Epidermal melanocyte (primary cell): ENCODE measurements around the gene SHOX.
"Not testable (repeated sequence)": the region's sequence is repeated elsewhere in the genome, so short reads cannot be mapped to it uniquely, and the experiment has no call there.

Experiments used
- DNase-seq: peaks from one replicate; pipeline ENCODE4 v3.0.0; 2011; ENCODE audit warnings: low spot score; ENCODE audit not compliant: insufficient read length

Gene SHOX

DNA sequence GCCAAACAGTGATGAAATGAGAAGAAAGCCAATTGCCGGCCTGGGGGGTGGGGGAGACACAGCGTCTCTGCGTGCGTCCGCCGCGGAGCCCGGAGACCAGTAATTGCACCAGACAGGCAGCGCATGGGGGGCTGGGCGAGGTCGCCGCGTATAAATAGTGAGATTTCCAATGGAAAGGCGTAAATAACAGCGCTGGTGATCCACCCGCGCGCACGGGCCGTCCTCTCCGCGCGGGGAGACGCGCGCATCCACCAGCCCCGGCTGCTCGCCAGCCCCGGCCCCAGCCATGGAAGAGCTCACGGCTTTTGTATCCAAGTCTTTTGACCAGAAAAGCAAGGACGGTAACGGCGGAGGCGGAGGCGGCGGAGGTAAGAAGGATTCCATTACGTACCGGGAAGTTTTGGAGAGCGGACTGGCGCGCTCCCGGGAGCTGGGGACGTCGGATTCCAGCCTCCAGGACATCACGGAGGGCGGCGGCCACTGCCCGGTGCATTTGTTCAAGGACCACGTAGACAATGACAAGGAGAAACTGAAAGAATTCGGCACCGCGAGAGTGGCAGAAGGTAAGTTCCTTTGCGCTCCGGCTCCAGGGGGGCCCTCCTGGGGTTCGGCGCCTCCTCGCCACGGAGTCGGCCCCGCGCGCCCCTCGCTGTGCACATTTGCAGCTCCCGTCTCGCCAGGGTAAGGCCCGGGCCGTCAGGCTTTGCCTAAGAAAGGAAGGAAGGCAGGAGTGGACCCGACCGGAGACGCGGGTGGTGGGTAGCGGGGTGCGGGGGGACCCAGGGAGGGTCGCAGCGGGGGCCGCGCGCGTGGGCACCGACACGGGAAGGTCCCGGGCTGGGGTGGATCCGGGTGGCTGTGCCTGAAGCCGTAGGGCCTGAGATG lies at the start of gene SHOX:
Gene SHOX, plus strand, starts transcription at position 180 of the 885 bp plus-strand sequence. Its CDS starts 107 bp downstream, at position 287.
- no peak for DNase-seq

DNA sequence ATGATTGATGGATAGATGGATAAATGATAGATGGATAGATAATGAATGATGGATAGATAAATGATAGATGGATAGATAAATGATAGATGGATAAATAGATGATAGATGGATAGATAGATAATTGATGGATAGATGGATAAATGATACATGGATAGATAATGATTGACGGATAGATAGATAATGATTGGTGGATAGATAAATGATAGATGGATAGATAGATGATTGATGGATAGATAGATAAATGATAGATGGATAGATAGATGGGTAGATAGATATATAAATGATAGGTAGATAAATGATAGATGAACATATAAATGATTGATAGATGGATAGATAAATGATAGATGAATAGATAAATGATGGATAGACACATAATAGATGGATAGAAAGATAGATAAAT lies 49.5 kb upstream of the SHOX start:
- DNase-seq, result no peak

- DNase-seq, result no peak
These were observed 48.8 kb upstream of the SHOX start for GRCh38 chrX:581720-582298.

GRCh38 chrX:584572-584971 lies 46.0 kb upstream of the SHOX start:
- no peak for DNase-seq

GRCh38 chrX:585115-585808 lies 45.3 kb upstream of the SHOX start:
- DNase-seq, result no peak

DNA sequence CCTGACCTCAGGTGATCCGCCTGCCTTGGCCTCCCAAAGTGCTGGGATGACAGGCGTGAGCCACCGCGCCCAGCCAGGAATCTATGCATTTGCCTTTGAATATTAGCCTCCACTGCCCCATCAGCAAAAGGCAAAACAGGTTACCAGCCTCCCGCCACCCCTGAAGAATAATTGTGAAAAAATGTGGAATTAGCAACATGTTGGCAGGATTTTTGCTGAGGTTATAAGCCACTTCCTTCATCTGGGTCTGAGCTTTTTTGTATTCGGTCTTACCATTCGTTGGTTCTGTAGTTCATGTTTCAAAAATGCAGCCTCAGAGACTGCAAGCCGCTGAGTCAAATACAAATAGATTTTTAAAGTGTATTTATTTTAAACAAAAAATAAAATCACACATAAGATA lies 44.2 kb upstream of the SHOX start:
- DNase-seq, result no peak

DNA sequence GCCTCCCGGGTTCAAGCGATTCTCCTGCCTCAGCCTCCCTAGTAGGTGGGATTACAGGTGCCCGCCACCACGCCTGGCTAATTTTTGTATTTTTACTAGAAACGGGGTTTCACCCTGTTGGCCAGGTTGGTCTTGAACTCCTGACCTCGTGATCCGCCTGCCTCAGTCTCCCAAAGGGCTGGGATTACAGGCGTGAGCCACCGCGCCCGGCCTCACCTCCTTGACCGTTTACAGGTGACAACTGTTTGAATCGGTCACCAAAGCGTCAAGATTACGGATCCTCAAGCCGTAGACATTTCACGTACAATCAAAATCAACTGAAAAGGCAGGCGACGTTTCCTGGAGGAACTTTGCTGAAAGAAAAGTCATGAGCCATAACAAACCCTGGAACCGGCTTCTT lies 41.3 kb upstream of the SHOX start:
- DNase-seq, result not testable (repeated sequence)

- DNase-seq, result no peak
These were observed 39.7 kb upstream of the SHOX start for GRCh38 chrX:590693-591404.

- no peak for DNase-seq
These were observed 30.5 kb upstream of the SHOX start for GRCh38 chrX:599837-600715.

- not testable (repeated sequence) for DNase-seq
These were observed 27.6 kb upstream of the SHOX start for GRCh38 chrX:603029-603428.

- DNase-seq, result not testable (repeated sequence)
These were observed 26.0 kb upstream of the SHOX start for GRCh38 chrX:604616-605015.

DNA sequence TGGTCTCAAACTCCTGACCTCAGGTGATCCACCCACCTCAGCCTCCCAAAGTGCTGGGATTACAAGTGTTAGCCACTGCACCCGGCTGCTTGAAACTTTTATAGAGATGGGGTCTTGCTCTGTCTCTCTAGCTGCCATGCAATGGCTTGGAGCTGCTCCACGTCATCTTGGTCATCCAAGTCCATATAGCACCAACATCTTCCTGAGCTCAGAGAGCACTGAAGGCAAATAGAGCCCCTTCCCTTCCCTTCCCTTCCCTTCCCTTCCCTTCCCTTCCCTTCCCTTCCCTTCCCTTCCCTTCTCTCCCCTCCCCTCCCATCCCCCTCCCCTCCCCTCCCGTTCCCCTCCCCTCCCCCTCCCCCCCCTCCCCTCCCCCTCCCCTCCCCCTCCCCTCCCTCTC lies 22.5 kb upstream of the SHOX start:
- not testable (repeated sequence) for DNase-seq

DNA sequence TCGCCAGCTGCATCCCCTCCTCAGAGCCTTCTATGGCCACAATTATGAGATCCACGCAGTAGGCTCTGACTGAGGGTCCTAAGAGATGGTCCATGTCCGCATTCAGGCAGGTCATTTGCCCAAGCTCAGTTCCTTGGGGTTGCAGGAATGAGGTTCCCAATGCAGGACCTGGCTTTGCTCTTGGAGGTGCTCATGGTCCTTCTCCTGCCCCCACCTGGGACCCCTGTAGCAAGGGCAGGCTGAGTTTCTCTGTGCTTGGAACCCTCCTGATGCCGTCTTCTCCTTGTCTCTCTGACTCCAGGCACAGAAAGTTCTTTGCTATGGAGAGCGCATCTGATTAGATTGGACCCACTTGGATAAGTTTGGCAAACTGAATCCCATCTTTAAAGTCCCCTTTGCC lies 16.5 kb upstream of the SHOX start:
- no peak for DNase-seq

GRCh38 chrX:617401-617800 lies 13.2 kb upstream of the SHOX start:
- no peak for DNase-seq

DNA sequence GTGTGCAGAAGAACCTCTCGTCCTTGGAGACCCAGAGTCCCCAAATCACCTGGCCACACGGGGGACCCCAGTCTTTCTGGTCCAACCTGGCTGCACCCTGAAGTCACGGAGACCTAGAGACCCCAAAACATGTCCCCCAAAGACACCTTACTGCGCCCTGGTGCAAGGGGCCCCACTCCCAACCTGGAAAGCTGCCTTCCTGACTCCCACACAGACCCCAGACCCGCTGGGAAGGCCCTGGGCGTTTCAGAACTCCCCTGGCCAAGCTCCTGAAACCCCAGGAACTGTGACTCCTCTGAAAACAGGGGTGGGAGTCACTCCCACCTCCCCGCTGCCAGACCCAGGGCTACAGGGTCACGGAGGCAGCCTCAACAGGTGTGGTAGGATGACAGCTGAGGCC lies 12.7 kb upstream of the SHOX start:
- no peak for DNase-seq

DNA sequence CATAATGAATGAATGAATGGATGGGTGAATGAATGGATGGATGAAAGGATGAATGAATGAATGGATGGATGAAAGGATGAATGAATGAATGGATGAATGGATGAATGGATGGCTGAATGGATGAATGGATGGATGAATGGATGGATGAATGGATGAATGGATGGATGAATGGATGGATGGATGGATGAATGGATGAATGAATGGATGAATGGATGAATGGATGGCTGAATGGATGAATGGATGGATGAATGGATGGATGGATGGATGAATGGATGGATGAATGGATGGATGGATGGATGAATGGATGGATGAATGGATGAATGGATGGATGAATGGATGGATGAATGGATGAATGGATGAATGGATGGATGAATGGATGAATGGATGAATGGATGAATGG lies 12.3 kb upstream of the SHOX start:
- DNase-seq, result not testable (repeated sequence)

DNA sequence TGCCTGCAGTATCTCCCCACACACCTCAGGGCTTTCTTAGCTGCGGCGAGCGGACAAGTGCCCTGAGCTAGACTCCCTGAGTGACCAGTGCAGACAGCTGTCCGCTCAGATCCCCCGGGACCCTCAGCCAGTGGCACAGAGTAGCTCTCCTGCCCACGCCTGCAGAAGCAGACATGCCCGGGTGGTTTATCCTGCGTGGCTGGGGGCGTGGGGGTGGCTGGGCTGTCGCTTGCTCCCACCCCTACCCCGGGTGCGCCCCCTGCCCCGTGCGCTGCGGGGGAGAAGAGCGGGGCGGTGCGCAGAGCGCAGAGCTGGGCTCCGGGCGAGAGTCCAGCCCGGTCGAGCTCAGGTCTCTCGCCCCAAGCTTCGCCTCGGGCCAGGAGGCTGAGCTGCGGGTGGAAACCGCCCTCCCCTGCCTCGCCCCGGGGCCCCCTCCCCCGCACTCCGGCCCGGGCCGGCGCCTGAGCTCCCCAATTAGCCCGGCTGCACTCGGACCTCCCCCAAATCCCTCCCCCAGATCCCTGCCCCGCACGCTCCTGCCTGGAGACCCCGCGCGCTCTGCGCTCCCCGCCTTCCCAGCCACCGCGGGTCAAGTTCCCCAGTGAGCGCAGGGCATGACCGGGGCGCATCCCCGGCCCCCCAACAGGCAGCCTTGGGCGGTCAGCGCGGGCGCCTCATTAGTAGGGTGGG lies 11.7 kb upstream of the SHOX start:
- no peak for DNase-seq

GRCh38 chrX:619451-619811 lies 11.2 kb upstream of the SHOX start:
- DNase-seq, result no peak

GRCh38 chrX:619812-620531 lies 10.6 kb upstream of the SHOX start:
- no peak for DNase-seq
